HepG2 (cell line): Measurements from ENCODE around the gene IER2. TPM values are rescaled to one million over a fixed set of nuclear protein-coding genes. Genes with fewer than 3 reads are reported as not detected.

ENCODE experiments used
- ATAC-seq: fragments of 200-7000 bp; cut with Tn5 transposase; 3 replicates; pipeline ENCODE4 v1.9.1; 2020; ENCODE audit warnings: mild to moderate bottlenecking, moderate library complexity
- BruUV-seq: library from RNA; stranded (reverse); fragments of 400-500 nt; replicated peaks from 2 replicates; lab custom pipeline; 2021; lab: Mats Ljungman, UMichigan
- CTCF ChIA-PET: fragments of 300-600 bp; formaldehyde crosslinking; extraction: SDS; loops from one replicate; lab custom pipeline; 2021; ENCODE audit warnings: low total read pairs, inconsistent platforms, low intra/inter-chr PET ratio; lab: Yijun Ruan, JAX
- POLR2A ChIA-PET: fragments of 350-600 bp; sonication (Branson Sonifier 250); formaldehyde crosslinking; loops from one replicate; lab custom pipeline; 2020; ENCODE audit warnings: antibody characterized with exemption, inconsistent platforms; lab: Yijun Ruan, JAX
- DNase-seq: peaks from one replicate; pipeline ENCODE4 v3.0.0-alpha.2; 2015; ENCODE audit warnings: low spot score
- FAIRE-seq: peaks from 3 replicates; lab custom pipeline; 2011; peaks lifted over from hg19 to GRCh38; lab: Jason Lieb, UNC
- H2AFZ ChIP-seq: one replicate; pipeline ENCODE4 v1.6.1; 2011; ENCODE audit warnings: low read length, inconsistent platforms
- H3K27ac ChIP-seq: fragments of 300-600 bp; 3 replicates; pipeline ENCODE4 v1.8.0; 2011; ENCODE audit warnings: mixed run types, mild to moderate bottlenecking, mixed read lengths, low read length, inconsistent platforms; ENCODE audit not compliant: insufficient read depth; ENCODE audit errors: extremely low read length
- H3K27me3 ChIP-seq, 2 experiments: fragments of 200-600 bp in 1 of 2; 2 replicates in 1 of 2; 3 replicates in 1 of 2; pipeline versions ENCODE4 v1.6.0 to v1.8.0; 2011; ENCODE audit warnings: low read length in 2 of 2, mild to moderate bottlenecking in 2 of 2, moderate library complexity in 2 of 2, inconsistent platforms in 1 of 2; ENCODE audit not compliant: insufficient read depth in 2 of 2, control insufficient read depth in 1 of 2
- H3K36me3 ChIP-seq, 2 experiments: fragments of 200-600 bp in 1 of 2; replicated peaks in 1 of 2; 2 replicates in 1 of 2; 3 replicates in 1 of 2; pipeline versions ENCODE4 v1.5.1 to v1.8.0; 2011; ENCODE audit warnings: low read length in 2 of 2, inconsistent platforms in 1 of 2; ENCODE audit not compliant: insufficient read depth in 2 of 2, control insufficient read depth in 1 of 2
- H3K4me1 ChIP-seq: 2 replicates; pipeline ENCODE4 v1.5.1; 2012; ENCODE audit warnings: low read length, inconsistent platforms; ENCODE audit not compliant: insufficient read depth
- H3K4me2 ChIP-seq: 2 replicates; pipeline ENCODE4 v1.6.0; 2011; ENCODE audit warnings: low read depth, low read length, inconsistent platforms
- H3K4me3 ChIP-seq, 3 experiments: fragments of 200-600 bp in 1 of 3; sonication (generic), shearing (Covaris generic) in 1 of 3; replicated peaks in 1 of 3; 2 replicates each; pipeline ENCODE4 v1.5.1; 2011 to 2016; ENCODE audit warnings: low read length in 3 of 3, inconsistent platforms in 2 of 3, low read depth in 2 of 3, mild to moderate bottlenecking in 2 of 3, control low read depth in 1 of 3, mixed read lengths in 1 of 3; ENCODE audit not compliant: insufficient read depth in 1 of 3
- H3K79me2 ChIP-seq: one replicate; pipeline ENCODE4 v1.6.1; 2011; ENCODE audit warnings: low read length, inconsistent platforms; ENCODE audit not compliant: insufficient read depth
- H3K9ac ChIP-seq: 2 replicates; pipeline ENCODE4 v1.6.0; 2011; ENCODE audit warnings: mild to moderate bottlenecking, low read depth, low read length, inconsistent platforms; ENCODE audit not compliant: insufficient read depth
- H3K9me3 ChIP-seq: 2 replicates; pipeline ENCODE4 v1.5.1; 2012; ENCODE audit warnings: mild to moderate bottlenecking, low read length
- H4K20me1 ChIP-seq: 2 replicates; pipeline ENCODE4 v1.6.0; 2011; ENCODE audit warnings: inconsistent platforms, mild to moderate bottlenecking, low read length, moderate library complexity; ENCODE audit not compliant: insufficient read depth
- ATF7-NPFF ChIP-seq: sonication (generic); formaldehyde crosslinking; IDR thresholded peaks from 2 replicates; pipeline ENCODE4 v1.8.1; 2023; ENCODE audit warnings: mild to moderate bottlenecking, low read depth, missing genetic modification reagents, moderate library complexity
- CEBPG ChIP-seq: IDR thresholded peaks from 2 replicates; pipeline ENCODE4 v1.6.1; 2016
- GATAD2A ChIP-seq: IDR thresholded peaks from 2 replicates; pipeline ENCODE4 v1.6.1; 2016
- HINFP ChIP-seq: sonication (generic); formaldehyde crosslinking; IDR thresholded peaks from 2 replicates; pipeline ENCODE4 v1.4.0; 2020; ENCODE audit warnings: low read depth, mild to moderate bottlenecking, missing genetic modification reagents
- HIVEP1 ChIP-seq: sonication (generic); formaldehyde crosslinking; IDR thresholded peaks from 2 replicates; pipeline ENCODE4 v1.4.0; 2020; ENCODE audit warnings: mild to moderate bottlenecking, missing genetic modification reagents
- HNRNPUL1 ChIP-seq: fragments of 200-400 bp; formaldehyde crosslinking; IDR thresholded peaks from 2 replicates; pipeline ENCODE4 v1.6.1; 2017; ENCODE audit warnings: low read depth, mild to moderate bottlenecking, low read length, moderate library complexity
- NFRKB ChIP-seq: fragments of 450-650 bp; IDR thresholded peaks from 2 replicates; pipeline ENCODE4 v1.6.1; 2017
- RBAK ChIP-seq: sonication (generic); formaldehyde crosslinking; IDR thresholded peaks from 2 replicates; pipeline ENCODE4 v1.5.1; 2020; ENCODE audit warnings: mild to moderate bottlenecking, missing genetic modification reagents
- REST ChIP-seq, 2 experiments: IDR thresholded peaks; 2 replicates each; pipeline ENCODE4 v1.6.1; 2011 to 2012; ENCODE audit warnings: low read length in 2 of 2, borderline replicate concordance in 1 of 2, low read depth in 1 of 2, mild to moderate bottlenecking in 1 of 2, moderate library complexity in 1 of 2
- ZBTB7B ChIP-seq: sonication (generic); formaldehyde crosslinking; IDR thresholded peaks from 2 replicates; pipeline ENCODE4 v1.4.0; 2020; ENCODE audit warnings: missing genetic modification reagents
- ZFP36 ChIP-seq: fragments of 150-350 bp; IDR thresholded peaks from 2 replicates; pipeline ENCODE4 v1.6.1; 2018; ENCODE audit warnings: borderline replicate concordance, low read length, low read depth; ENCODE audit not compliant: partially characterized antibody
- ZNF224 ChIP-seq: sonication (generic); formaldehyde crosslinking; IDR thresholded peaks from 2 replicates; pipeline ENCODE4 v1.5.0; 2020; ENCODE audit warnings: mild to moderate bottlenecking, missing genetic modification reagents
- ZNF253 ChIP-seq: sonication (generic); formaldehyde crosslinking; IDR thresholded peaks from 2 replicates; pipeline ENCODE4 v1.8.0; 2022; ENCODE audit warnings: mild to moderate bottlenecking, missing genetic modification reagents, borderline replicate concordance
- WGBS: methylation state at CpG from one replicate; pipeline ENCODE4 v1.1.6; 2017; ENCODE audit warnings: low lambda C conversion rate; 5-methylcytosine and 5-hydroxymethylcytosine counted together
- in situ Hi-C: cut with HindIII; loops from 2 replicates; pipeline ENCODE4 v1.10.0; 2017; ENCODE audit warnings: low pct_unique_long_range_greater_than_20kb; ENCODE audit not compliant: extremely low pct_ligation_motif_present
- intact Hi-C: fragments of 100-400 bp; cut with micrococcal nuclease; formaldehyde crosslinking; loops from one replicate; pipeline ENCODE4 v1.10.0; 2022; ENCODE audit not compliant: unreplicated experiment
- polyA plus RNA-seq, 8 experiments: library from polyadenylated mRNA; depleted of rRNA in 3 of 8; stranded (reverse) in 7 of 8; unstranded in 1 of 8; fragments of >200 nt; fragmentation: Illumina TruSeq in 4 of 8; extraction: Trizol in 4 of 8; gene quantifications; 2 replicates each; pipeline versions ENCODE4 v1.2.1 to v1.2.3, GENCODE V29; 2011 to 2016; ENCODE audit warnings: low read depth in 4 of 8, missing spikeins in 1 of 8, mixed read lengths in 1 of 8; ENCODE audit not compliant: insufficient read depth in 1 of 8
- total RNA-seq, 5 experiments: library from RNA; depleted of rRNA; stranded (reverse); fragments of >200 nt; fragmentation: Illumina TruSeq; extraction: Trizol; gene quantifications; 2 replicates each; pipeline ENCODE4 v1.2.3, GENCODE V29; 2016; ENCODE audit warnings: low read depth in 1 of 5
- TF ChIP-seq, protein P1 (sequence below): sonication (generic); formaldehyde crosslinking; IDR thresholded peaks from 2 replicates; pipeline ENCODE4 v1.8.0; 2022; ENCODE audit warnings: low read depth, missing genetic modification reagents
- TF ChIP-seq, protein P2 (sequence below): sonication (generic); formaldehyde crosslinking; IDR thresholded peaks from 2 replicates; pipeline ENCODE4 v1.5.1; 2020; ENCODE audit warnings: mild to moderate bottlenecking, missing genetic modification reagents, borderline replicate concordance

IER2 gene
- total and polyA plus RNA-seq, 2 of the 13 experiments (the other 11 are each of a cell fraction or from before 2014, with no cell fraction given) = 10.1 to 14.3 TPM

GRCh38 chr19:13162724-13163608 lies 12.8 kb downstream of the IER2 start:
- CTCF ChIA-PET = no interaction called here
- FAIRE-seq = peak; percentile 99
- ATAC-seq = peak; percentile 84
- TF ChIP-seq HINFP (CRISPR knock-in tag) = peak; percentile 59; the same call in 1 of the 2 replicates
- TF ChIP-seq GATAD2A (CRISPR knock-in tag) = peak; percentile 88
- TF ChIP-seq HIVEP1 = peak; percentile 56; the same call in 1 of the 2 replicates
- no peak for TF ChIP-seq CEBPG (CRISPR knock-in tag)
- TF ChIP-seq ZFP36 = no peak
- TF ChIP-seq, protein P1, sequence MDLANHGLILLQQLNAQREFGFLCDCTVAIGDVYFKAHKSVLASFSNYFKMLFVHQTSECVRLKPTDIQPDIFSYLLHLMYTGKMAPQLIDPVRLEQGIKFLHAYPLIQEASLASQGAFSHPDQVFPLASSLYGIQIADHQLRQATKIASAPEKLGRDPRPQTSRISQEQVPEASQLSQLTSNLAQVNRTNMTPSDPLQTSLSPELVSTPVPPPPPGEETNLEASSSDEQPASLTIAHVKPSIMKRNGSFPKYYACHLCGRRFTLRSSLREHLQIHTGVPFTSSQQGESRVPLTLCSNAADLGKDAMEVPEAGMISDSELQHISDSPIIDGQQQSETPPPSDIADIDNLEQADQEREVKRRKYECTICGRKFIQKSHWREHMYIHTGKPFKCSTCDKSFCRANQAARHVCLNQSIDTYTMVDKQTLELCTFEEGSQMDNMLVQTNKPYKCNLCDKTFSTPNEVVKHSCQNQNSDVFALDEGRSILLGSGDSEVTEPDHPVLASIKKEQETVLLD (CRISPR knock-in tag) = no peak
- TF ChIP-seq NFRKB = no peak
- no peak for TF ChIP-seq HNRNPUL1
- TF ChIP-seq ZBTB7B (CRISPR knock-in tag) = peak; percentile 98
- no peak for TF ChIP-seq RBAK (CRISPR knock-in tag)
- peak; percentile 88 for TF ChIP-seq ATF7-NPFF
- no peak for TF ChIP-seq ZNF253
- TF ChIP-seq REST (IDR thresholded peaks at IDR 0.05; ENCODE audit: borderline replicate concordance in 1 of 2, low read depth in 1 of 2, low read length in 2 of 2) = peak in 1 of 2 experiments; percentile 17; a peak in 1 of 4 replicates
- no peak for TF ChIP-seq ZNF224
- TF ChIP-seq, protein P2, sequence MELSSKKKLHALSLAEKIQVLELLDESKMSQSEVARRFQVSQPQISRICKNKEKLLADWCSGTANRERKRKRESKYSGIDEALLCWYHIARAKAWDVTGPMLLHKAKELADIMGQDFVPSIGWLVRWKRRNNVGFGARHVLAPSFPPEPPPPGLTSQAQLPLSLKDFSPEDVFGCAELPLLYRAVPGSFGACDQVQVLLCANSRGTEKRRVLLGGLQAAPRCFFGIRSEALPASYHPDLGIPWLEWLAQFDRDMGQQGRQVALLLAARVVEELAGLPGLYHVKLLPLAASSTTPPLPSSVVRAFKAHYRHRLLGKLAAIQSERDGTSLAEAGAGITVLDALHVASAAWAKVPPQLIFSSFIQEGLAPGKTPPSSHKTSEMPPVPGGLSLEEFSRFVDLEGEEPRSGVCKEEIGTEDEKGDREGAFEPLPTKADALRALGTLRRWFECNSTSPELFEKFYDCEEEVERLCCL = no peak

More at GRCh38 chr19:13162724-13163608, 12.8 kb downstream of the IER2 start:
- no peaks in the 10 kb centered on the region for H3K36me3 ChIP-seq
- H3K4me1 ChIP-seq = peaks cover 53% of the 10 kb centered on the region
- H3K79me2 ChIP-seq = no peaks in the 10 kb centered on the region
- in situ Hi-C loops = no loop called here
- peak overlapping the region; percentile 97 for H3K9ac ChIP-seq
- H3K9me3 ChIP-seq = no peaks in the 10 kb centered on the region
- no peak overlapping the region for H2AFZ ChIP-seq
- peak; percentile 98 for DNase-seq
- POLR2A ChIA-PET = interaction anchor here (0.6 to 10.2 kb wide), 19 partner anchors 8 to 892 kb away, joined by 3 to 108 read pairs (median 4); partner anchors contain the start of genes IER2, NACC1, STX10 and TRMT1
- intact Hi-C loops = loop anchor here (1.0 kb wide), 1 partner anchor 11 kb away; no protein-coding TSS in a partner anchor
- BruUV-seq = TSS peak; percentile 88
- H3K27me3 ChIP-seq = no peaks in the 10 kb centered on the region
- peak overlapping the region; percentile 63 to 81 (median 64) for H3K4me3 ChIP-seq
- H3K27ac ChIP-seq = peak overlapping the region; percentile 99
- no peaks in the 10 kb centered on the region for H4K20me1 ChIP-seq
- H3K4me2 ChIP-seq = peak overlapping the region; percentile 100
- 0% methylated on average over 14 of the region's 58 CpGs for WGBS
